GM18519 (cell line): Measurements from ENCODE around the gene LNPK.
"Not testable (repeated sequence)": the region's sequence is repeated elsewhere in the genome, so short reads cannot be mapped to it uniquely, and the experiment has no call there.

ENCODE experiments used
- ATAC-seq: cut with Tn5 transposase; IDR thresholded peaks from one replicate; pipeline ENCODE4 v1.9.1; 2021; ENCODE audit warnings: mild to moderate bottlenecking, moderate library complexity; ENCODE audit not compliant: unreplicated experiment, low FRiP score

The LNPK gene

GRCh38 chr2:175976391-175977157 lies 25.5 kb downstream of the LNPK start:
- no peak for ATAC-seq

- no peak for ATAC-seq
Observed at GRCh38 chr2:175973373-175973772, 28.7 kb downstream of the LNPK start.

GRCh38 chr2:175966839-175967238 lies 35.2 kb downstream of the LNPK start:
- no peak for ATAC-seq

- no peak for ATAC-seq
Observed at GRCh38 chr2:175965773-175966172, 36.3 kb downstream of the LNPK start.

- ATAC-seq = no peak
Observed at GRCh38 chr2:175964195-175964594, 37.9 kb downstream of the LNPK start.

- not testable (repeated sequence) for ATAC-seq
Observed at GRCh38 chr2:175963171-175963570, 38.9 kb downstream of the LNPK start.

GRCh38 chr2:175957845-175958244 lies 44.2 kb downstream of the LNPK start:
- no peak for ATAC-seq

- no peak for ATAC-seq
Observed at GRCh38 chr2:175955136-175955535, 46.9 kb downstream of the LNPK start.

GRCh38 chr2:175950512-175950911 lies 51.6 kb downstream of the LNPK start:
- no peak for ATAC-seq

- no peak for ATAC-seq
Observed at GRCh38 chr2:175948191-175948590, 53.9 kb downstream of the LNPK start.

- no peak for ATAC-seq
Observed at GRCh38 chr2:175947073-175947472, 55.0 kb downstream of the LNPK start.

GRCh38 chr2:175941699-175942098 lies 60.4 kb downstream of the LNPK start:
- no peak for ATAC-seq

- no peak for ATAC-seq
Observed at GRCh38 chr2:175937216-175937615, 64.9 kb downstream of the LNPK start.

- no peak for ATAC-seq
Observed at GRCh38 chr2:175935289-175936181, 66.5 kb downstream of the LNPK start.

- ATAC-seq = no peak
Observed at GRCh38 chr2:175932675-175933074, 69.4 kb downstream of the LNPK start.

- no peak for ATAC-seq
Observed at GRCh38 chr2:175931805-175932204, 70.3 kb downstream of the LNPK start.

- ATAC-seq = no peak
Observed at GRCh38 chr2:175930504-175930903, 71.6 kb downstream of the LNPK start.

- no peak for ATAC-seq
Observed at GRCh38 chr2:175929850-175930249, 72.2 kb downstream of the LNPK start.

- no peak for ATAC-seq
Observed at GRCh38 chr2:175926272-175926671, 75.8 kb downstream of the LNPK start.

- ATAC-seq = no peak
Observed at GRCh38 chr2:175922160-175922559, 79.9 kb downstream of the LNPK start.

- no peak for ATAC-seq
Observed at GRCh38 chr2:175918935-175919334, 83.1 kb downstream of the LNPK start.

GRCh38 chr2:175914846-175915245 lies 87.2 kb downstream of the LNPK start:
- no peak for ATAC-seq
